GM18873 (cell line): ENCODE data around the gene SLC7A6OS.
"Not testable (repeated sequence)": the region's sequence is repeated elsewhere in the genome, so short reads cannot be mapped to it uniquely, and the experiment has no call there.

Experiments
- ATAC-seq: cut with Tn5 transposase; IDR thresholded peaks from one replicate; pipeline ENCODE4 v1.9.1; 2021; ENCODE audit warnings: mild to moderate bottlenecking, moderate library complexity, moderate number of reproducible peaks; ENCODE audit not compliant: unreplicated experiment, low FRiP score

SLC7A6OS gene

GRCh38 chr16:68299571-68300453, 10.9 kb downstream of the SLC7A6OS start:
- no peak for ATAC-seq

GRCh38 chr16:68298907-68299561, 11.7 kb downstream of the SLC7A6OS start:
- ATAC-seq: no peak

GRCh38 chr16:68298312-68298711, 12.4 kb downstream of the SLC7A6OS start:
- ATAC-seq: no peak

GRCh38 chr16:68297908-68298307, 12.8 kb downstream of the SLC7A6OS start:
- no peak for ATAC-seq

- ATAC-seq: no peak
Measured at GRCh38 chr16:68296693-68297092, 14.1 kb downstream of the SLC7A6OS start.

- no peak for ATAC-seq
Measured at GRCh38 chr16:68296291-68296690, 14.5 kb downstream of the SLC7A6OS start.

GRCh38 chr16:68292425-68292824, 18.3 kb downstream of the SLC7A6OS start:
- no peak for ATAC-seq

- ATAC-seq: no peak
Measured at GRCh38 chr16:68291227-68291626, 19.5 kb downstream of the SLC7A6OS start.

GRCh38 chr16:68290450-68290849, 20.3 kb downstream of the SLC7A6OS start:
- no peak for ATAC-seq

- no peak for ATAC-seq
Measured at GRCh38 chr16:68289621-68290329, 21.0 kb downstream of the SLC7A6OS start.

- no peak for ATAC-seq
Measured at GRCh38 chr16:68289202-68289601, 21.5 kb downstream of the SLC7A6OS start.

GRCh38 chr16:68288796-68289195, 21.9 kb downstream of the SLC7A6OS start:
- ATAC-seq: not testable (repeated sequence)

GRCh38 chr16:68288252-68288650, 22.5 kb downstream of the SLC7A6OS start:
- ATAC-seq: no peak

- no peak for ATAC-seq
Measured at GRCh38 chr16:68287276-68288251, 23.2 kb downstream of the SLC7A6OS start.

GRCh38 chr16:68286153-68287074, 24.3 kb downstream of the SLC7A6OS start:
- ATAC-seq: no peak

GRCh38 chr16:68285683-68286082, 25.1 kb downstream of the SLC7A6OS start:
- ATAC-seq: no peak

- ATAC-seq: no peak
Measured at GRCh38 chr16:68284847-68285246, 25.9 kb downstream of the SLC7A6OS start.

GRCh38 chr16:68283801-68284598, 26.7 kb downstream of the SLC7A6OS start:
- ATAC-seq: no peak
